ENCODE results near the gene PDE6H.

GRCh38 chr12:14936224-14936861, 36.5 kb upstream of the PDE6H start:
- TF ChIP-seq CTCF (IDR thresholded peaks at IDR 0.05): no peak
- TF ChIP-seq POLR2A (IDR thresholded peaks at IDR 0.05): no peak
- no peak for TF ChIP-seq POLR2AphosphoS5 (IDR thresholded peaks at IDR 0.05)

Data from prostate gland (tissue), 2 donors.